ENCODE measurements around the gene MYO1A.
"Not testable (repeated sequence)": the region's sequence is repeated elsewhere in the genome, so short reads cannot be mapped to it uniquely, and the experiment has no call there.

The MYO1A gene

DNA sequence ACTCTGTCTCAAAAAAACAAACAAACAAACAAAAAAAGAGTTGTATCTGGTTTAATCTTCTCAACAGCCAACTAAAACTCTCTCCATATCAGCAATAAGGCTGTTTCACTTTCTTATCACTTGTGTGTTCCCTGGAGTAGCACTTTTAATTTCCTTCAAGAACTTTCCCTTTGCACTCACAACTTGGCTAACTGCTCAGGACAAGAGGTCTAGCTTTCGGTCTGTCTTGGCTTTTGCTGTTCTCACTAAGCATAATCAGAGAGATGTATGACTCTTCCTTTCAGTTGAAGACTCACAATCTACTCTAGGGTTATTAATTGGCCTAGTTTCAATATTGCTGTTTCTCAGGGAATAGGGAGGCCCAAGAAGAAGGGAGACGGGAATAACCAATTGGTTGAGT is 16.3 kb upstream of the MYO1A start:
- H3K27ac ChIP-seq = no peak overlapping the region
- no peak for TF ChIP-seq ZFX (IDR thresholded peaks at IDR 0.05; ENCODE audit: borderline replicate concordance)
- no peak for TF ChIP-seq CTCF (IDR thresholded peaks at IDR 0.05)

DNA sequence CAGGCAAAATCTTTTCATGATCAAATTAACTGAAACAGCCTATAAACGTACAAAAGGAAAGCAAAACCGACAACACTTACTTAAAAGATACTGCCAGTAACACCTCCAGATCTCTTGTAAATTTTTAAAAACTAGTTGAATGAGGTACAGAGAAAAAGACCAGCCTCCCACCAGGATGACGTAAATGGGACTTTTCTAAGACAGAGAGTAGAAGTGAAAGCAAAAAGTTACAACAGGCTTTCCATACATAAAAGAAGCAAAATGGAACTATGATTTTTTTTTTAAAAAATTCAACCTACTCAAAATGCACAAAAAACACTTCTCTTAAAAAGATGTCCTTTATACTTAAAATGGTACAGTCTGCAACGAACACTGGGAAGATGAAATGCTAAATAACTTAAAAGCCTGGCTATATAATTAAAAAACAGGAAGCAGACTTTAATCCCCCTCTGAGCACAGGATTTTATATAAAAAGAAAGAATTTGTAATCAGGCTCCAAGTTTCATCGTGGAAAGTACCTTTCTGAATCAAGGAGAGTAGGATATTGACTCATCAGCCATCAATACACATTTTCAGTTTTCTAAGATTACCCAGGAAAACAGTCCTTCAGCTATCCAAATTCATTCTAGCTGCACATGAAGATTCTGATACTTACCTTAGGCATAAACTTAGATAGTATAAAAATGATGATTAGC is 14.2 kb upstream of the MYO1A start:
- no peak overlapping the region; the same call in 1 of the 2 replicates for H3K27ac ChIP-seq
- TF ChIP-seq ZFX (IDR thresholded peaks at IDR 0.05; ENCODE audit: borderline replicate concordance) (no peak), CTCF (IDR thresholded peaks at IDR 0.05) (no peak)

DNA sequence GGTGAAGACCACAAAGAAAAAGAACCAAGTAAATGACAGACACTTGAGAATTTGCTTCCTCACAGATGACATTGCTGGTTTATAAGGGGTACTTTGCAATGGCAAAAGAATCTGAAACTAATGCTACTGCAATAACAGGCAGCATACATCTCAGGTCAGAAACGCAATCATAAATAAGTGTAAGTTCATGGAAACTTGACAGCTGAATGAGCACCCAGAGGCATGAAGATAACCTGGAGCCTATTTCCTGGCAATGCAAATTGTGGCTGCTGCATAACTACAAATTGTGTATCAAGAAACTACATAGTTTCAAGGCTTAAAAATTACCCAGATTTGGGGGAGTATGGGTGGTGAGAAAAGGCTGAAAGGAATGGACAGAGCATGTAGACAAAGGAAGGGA is 8.5 kb upstream of the MYO1A start:
- TF ChIP-seq ZFX (IDR thresholded peaks at IDR 0.05; ENCODE audit: borderline replicate concordance) (no peak), CTCF (IDR thresholded peaks at IDR 0.05) (no peak)
- H3K27ac ChIP-seq = no peak overlapping the region

DNA sequence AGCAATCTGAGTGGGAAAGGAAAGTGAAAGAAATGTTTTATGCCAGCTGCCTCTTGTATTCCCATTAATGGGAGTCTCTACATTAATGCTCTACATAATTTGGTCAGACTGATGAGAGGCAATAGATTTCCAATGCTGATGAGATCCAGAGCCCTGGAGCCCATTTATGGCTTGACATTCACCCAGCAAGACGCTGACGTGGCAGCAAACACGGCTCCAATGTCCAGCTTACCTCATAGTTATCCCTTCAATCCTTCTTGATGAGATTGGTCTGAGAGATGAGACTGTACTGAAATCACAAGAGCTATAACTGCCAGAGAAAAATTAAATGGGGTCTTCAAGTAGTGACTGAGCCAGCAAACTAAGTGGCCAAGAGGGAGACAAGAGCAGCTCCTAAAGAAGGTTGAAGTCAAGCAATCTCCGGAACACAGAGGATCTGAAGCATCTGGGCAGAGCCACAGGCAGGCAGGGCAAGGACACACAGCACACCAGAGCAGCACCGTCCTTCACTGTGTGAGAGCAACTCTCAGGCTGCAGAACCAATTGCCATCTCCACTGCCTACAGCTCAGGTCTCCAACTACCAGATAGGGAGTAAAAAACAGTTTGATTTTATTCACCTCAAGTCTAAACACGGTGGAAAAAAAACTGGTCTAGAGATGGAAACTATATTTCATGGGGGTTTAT is 7.3 kb upstream of the MYO1A start:
- no peak overlapping the region for H3K27ac ChIP-seq
- no peak for TF ChIP-seq ZFX (IDR thresholded peaks at IDR 0.05; ENCODE audit: borderline replicate concordance)
- TF ChIP-seq CTCF (IDR thresholded peaks at IDR 0.05) = no peak

DNA sequence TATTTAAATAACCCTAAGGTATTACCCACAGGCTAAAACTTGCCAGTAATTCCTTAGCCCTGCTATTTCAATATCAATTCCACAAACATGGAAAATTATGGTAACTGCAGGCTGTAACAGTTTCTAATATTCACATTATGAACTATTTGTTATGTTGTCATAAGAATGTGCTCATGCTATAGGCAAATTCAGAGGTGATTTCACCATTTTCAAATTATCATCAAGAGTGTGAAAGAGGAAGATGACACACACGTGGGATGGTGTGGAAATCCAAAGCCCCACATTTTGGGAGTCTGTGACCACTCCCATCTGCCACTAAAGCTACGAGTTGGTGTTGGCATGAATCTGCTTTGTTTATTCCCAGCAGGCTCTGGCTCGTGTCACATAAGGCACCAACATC is 5.9 kb upstream of the MYO1A start:
- TF ChIP-seq CTCF (IDR thresholded peaks at IDR 0.05) (no peak), ZFX (IDR thresholded peaks at IDR 0.05; ENCODE audit: borderline replicate concordance) (no peak)
- H3K27ac ChIP-seq = no peak overlapping the region

DNA sequence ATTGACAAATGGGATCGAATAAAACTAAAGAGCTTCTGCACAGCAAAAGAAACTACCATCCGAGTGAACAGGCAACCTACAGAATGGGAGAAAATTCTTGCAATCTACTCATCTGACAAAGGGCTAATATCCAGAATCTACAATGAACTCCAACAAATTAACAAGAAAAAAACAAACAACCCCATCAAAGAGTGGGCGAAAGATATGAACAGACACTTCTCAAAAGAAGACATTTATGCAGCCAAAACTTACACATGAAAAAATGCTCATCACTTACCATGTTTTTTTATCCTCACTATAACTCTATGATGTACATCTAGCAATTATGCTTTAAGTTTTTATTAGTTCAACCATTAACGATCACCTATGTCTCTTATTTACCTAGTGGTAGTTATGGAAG is 4.0 kb upstream of the MYO1A start:
- H3K27ac ChIP-seq = not testable (repeated sequence)

DNA sequence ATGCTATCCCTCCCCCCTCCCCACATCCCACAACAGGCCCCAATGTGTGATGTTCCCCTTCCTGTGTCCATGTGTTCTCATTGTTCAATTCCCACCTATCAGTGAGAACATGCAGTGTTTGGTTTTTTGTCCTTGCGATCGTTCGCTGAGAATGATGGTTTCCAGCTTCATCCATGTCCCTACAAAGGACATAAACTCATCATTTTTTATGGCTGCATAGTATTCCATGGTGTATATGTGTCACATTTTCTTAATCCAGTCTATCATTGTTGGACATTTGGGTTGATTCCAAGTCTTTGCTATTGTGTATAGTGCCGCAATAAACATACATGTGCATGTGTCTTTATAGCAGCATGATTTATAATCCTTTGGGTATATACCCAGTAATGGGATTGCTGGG is 3.2 kb upstream of the MYO1A start:
- H3K27ac ChIP-seq = not testable (repeated sequence)

DNA sequence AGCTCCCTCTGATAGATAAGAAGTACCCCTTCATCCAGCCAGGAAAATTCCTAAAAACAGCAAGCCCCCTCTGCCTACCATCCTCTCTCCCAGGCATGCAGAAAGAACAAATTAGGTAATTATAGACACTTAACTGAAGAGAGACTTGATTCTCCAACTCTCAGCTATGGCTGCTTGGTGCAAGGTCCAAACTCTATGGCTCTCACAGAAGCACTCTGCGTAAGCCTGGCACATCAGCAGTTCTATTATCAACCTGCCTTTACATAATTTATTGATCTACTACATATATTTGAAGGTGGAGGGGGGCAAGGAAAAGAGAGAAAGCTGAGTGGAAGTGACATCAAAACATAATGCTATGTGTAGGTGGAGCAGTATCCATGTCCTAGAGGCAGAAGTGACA is 1.1 kb upstream of the MYO1A start:
- TF ChIP-seq ZFX (IDR thresholded peaks at IDR 0.05; ENCODE audit: borderline replicate concordance) = no peak
- TF ChIP-seq CTCF (IDR thresholded peaks at IDR 0.05) = no peak
- H3K27ac ChIP-seq = peak overlapping the region; percentile 72; the same call in 1 of the 2 replicates

Measured in 22Rv1 (cell line).